Measurements from ENCODE around the gene IL1RAPL1.
"Not testable (repeated sequence)": the region's sequence is repeated elsewhere in the genome, so short reads cannot be mapped to it uniquely, and the experiment has no call there.

Gene IL1RAPL1

GRCh38 chrX:28638775-28639174, 51.5 kb downstream of the IL1RAPL1 start:
- no peak for DNase-seq

DNA sequence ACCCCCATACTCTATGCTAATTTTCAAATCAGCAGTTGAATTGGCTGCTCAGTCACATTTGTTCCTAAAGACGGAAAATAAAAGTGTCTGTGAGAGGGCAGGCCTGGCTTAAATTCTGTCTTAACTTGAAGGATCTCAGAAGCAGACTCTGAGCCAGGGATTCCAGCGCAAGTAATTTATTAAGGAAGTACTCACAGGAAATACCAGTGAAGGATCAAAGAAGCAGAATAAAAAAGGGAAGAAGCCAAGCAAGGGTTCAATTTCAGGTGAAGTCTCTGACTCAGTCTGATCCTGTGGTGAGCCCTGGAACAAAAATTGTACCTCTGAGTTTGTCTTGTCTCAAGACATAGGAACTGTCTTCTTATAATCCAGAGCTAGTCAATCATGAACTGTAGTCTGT, 52.2 kb downstream of the IL1RAPL1 start:
- no peak for DNase-seq

DNA sequence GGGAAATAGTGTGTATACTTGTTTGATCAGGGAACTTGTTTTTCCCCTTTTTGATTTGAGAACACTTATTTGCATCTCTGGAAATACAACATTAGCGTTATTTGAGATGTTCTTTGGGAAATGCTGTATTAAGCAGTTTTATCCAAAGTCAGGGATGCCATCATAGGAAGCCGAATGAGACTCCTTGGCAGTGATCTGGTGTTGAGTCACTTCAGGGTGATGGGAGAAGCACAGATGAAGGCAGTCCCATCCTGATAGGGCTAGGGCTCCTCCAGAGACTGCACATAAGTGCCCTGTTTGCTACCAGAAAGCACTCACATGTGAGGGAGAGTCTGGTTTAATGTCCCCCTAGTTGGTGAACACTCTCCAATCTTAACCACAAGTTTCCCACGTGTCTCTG, 62.3 kb downstream of the IL1RAPL1 start:
- no peak for DNase-seq

DNA sequence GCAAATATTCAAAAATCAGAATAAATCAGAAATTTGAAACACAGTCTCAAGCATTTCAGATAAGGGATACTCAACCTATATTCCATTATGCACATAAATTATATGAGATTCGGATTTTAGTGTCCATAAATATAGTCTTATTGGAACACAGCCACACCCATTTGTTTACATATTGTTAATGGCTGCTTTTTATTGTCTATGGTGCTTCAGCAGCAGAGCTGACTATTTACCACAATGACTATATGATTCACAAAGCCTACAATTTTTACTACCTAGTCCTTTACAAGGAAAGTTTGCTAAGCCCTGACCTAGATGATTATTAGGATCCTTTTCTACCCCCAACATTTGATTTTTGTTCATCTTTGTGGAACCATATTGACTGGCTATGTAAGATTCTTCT, 63.9 kb downstream of the IL1RAPL1 start:
- DNase-seq: no peak

- peak in 1 of 2 donors; percentile 1 for DNase-seq
These were observed 72.0 kb downstream of the IL1RAPL1 start for GRCh38 chrX:28659269-28659668.

GRCh38 chrX:28665778-28666177, 78.5 kb downstream of the IL1RAPL1 start:
- no peak for DNase-seq

DNA sequence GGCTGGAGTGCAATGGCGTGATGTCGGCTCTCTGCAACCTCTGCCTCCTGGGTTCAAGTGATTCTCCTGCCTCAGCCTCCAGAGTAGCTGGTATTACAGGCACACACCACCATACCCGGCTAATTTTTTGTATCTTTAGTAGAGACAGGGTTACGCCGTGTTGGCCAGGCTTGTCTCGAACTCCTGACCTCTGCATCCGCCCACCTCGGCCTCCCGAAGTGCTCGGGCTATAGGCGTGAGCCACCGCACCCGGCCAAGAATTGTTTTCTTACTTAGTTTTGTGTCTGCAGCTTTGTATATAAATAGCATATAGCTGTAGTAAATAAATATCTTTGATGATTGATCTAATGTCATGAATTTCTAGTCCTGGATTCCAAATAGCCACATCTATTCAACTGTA, 81.1 kb downstream of the IL1RAPL1 start:
- DNase-seq: no peak

DNA sequence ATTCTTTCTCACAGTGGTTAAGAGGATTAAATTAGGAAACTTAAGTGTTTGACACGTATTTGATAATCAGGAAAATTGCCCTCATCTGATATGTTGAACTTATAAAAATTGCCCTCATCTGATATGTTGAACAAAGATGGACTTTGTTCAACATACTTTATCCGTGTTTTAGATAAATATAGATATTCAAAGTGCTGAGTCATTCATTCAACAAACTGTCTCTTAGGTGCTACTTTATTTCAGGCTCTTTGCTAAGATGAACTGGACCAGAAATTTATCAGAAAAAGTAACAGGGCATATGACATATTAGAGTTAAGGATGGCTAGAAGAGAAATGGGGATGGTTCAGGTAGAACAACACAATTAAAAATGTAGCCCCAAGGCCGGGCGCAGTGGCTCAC, 81.7 kb downstream of the IL1RAPL1 start:
- DNase-seq: no peak

DNA sequence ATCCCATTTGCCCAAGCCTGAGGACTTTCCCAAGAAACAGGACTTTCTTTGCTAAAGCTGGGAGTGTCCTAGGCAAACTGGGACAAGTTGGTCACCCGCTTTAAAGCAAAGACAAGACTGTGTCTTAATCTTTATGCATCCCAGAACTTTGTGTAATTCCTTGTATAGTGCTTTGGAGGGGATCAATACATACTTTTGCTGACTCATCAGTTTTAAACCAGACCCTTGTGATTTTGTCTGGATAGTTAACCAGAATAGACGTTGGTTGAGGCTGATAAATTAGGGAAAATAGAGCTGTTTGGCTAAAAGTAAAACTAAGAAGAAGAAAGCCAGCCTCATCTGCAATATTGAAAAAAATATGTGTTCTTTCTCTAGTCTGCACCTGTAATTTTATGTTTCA, 82.8 kb downstream of the IL1RAPL1 start:
- no peak for DNase-seq

DNA sequence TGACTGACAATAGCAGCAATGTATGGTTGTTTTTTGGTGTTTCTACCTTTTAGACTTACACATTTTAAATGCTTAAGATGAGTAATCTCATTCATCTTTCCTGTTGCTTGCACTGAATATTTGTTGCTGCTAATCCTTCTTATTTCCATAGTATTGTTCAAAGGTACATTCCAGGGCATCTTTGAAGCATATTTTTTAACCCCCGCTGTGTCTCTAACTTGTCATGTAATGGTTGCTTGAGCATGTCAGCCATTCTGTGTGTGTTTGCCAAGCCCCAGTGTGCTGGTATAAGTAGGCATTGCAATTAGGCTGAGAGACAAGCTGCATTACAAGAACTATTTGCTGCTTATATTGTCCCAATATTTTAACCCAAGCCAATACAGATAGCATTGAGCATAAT, 87.9 kb downstream of the IL1RAPL1 start:
- no peak for DNase-seq

GRCh38 chrX:28693101-28693500, 105.9 kb downstream of the IL1RAPL1 start:
- DNase-seq: no peak

DNA sequence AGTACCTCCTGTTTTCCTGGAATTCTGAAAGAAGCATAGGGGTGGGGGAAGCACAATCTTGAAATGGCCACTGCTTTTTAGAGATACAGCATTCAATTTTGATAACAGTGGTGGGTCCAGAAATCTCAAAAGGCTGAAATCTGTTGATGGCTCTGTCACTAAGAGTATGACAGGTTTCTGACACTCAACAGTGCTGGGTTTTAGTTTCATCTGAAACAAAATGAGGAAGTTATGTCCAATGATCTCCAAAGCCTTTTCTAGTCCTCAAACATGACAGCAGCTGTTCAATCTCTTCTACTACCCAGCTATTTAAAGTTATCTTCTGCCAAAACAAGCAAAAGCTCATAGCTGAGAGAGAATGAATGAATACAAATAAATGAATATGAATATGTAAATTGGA, 110.5 kb downstream of the IL1RAPL1 start:
- no peak for DNase-seq

GRCh38 chrX:28701222-28701621, 114.0 kb downstream of the IL1RAPL1 start:
- DNase-seq: no peak

GRCh38 chrX:28706964-28707363, 119.7 kb downstream of the IL1RAPL1 start:
- no peak for DNase-seq

- no peak for DNase-seq
These were observed 122.2 kb downstream of the IL1RAPL1 start for GRCh38 chrX:28709421-28709820.

- DNase-seq: no peak
These were observed 130.6 kb downstream of the IL1RAPL1 start for GRCh38 chrX:28717864-28718263.

DNA sequence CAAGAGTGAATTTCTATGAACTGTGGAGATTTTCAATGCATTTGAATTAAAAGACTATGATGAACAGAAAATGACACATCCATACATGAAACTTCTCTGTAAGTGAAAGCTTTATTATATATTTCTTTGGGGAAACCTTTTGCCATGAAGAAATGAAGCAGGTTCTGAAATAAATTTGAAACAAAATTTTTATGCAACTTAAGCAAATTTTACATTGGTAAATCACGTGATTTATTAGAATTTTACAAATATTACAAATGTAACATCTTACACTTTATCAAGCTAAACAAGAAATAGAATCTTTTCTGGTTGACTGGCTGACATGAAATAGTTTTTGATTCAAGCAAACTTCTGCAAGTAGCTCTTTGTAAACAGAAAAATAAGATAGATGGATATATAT, 131.2 kb downstream of the IL1RAPL1 start:
- DNase-seq: no peak

- no peak for DNase-seq
These were observed 132.4 kb downstream of the IL1RAPL1 start for GRCh38 chrX:28719620-28720019.

- no peak for DNase-seq
These were observed 165.1 kb downstream of the IL1RAPL1 start for GRCh38 chrX:28752330-28752729.

GRCh38 chrX:28756175-28756574, 168.9 kb downstream of the IL1RAPL1 start:
- DNase-seq: no peak

GRCh38 chrX:28756647-28757046, 169.4 kb downstream of the IL1RAPL1 start:
- DNase-seq: no peak

- no peak for DNase-seq
These were observed 170.0 kb downstream of the IL1RAPL1 start for GRCh38 chrX:28757290-28757689.

DNA sequence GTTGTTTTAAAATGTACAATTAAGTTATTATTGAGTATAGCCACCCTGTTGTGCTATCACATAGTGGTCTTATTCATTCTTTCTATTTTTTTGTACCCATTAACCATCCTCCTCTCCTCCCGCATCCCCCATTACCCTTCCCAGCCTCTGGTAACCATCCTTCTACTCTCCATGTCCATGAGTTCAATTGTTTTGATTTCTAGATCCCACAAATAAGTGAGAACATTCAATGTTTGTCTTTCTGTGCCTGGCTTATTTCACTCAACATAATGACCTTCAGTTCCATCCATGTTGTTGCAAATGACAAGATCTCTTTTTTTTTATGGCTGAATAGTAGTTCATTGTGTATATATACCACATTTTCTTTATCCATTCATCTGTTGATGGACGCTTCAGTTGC, 179.3 kb downstream of the IL1RAPL1 start:
- not testable (repeated sequence) for DNase-seq

- DNase-seq: no peak
These were observed 186.6 kb downstream of the IL1RAPL1 start for GRCh38 chrX:28773807-28774206.

DNA sequence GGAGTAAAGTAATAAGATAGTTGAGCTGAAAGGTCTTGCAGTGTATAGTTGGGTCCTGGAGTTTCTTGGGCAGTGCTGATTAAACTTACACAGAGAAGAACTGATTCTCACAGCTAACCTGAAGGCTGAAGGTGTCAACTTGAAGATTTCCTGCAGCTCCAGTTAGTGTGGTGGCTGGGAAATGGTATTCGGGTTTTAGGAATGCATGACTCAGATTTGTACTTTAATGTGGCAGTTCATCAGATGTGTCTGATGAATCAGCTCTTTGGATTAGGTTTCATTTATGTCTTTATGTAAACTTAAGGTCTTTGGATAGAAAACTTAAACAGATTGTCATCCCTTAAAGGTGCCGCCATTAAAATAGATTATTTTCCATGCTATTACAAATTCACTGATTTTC, 200.0 kb downstream of the IL1RAPL1 start:
- no peak for DNase-seq

- DNase-seq: not testable (repeated sequence)
These were observed 213.4 kb downstream of the IL1RAPL1 start for GRCh38 chrX:28800671-28801070.
